ENCODE data around the gene CFAP126. TPM values are rescaled to one million over a fixed set of nuclear protein-coding genes. Genes with fewer than 3 reads are reported as not detected.

The CFAP126 gene
- total and polyA plus RNA-seq, 2 of the 13 experiments (the other 11 are each of a cell fraction or from before 2014, with no cell fraction given) = not detected

DNA sequence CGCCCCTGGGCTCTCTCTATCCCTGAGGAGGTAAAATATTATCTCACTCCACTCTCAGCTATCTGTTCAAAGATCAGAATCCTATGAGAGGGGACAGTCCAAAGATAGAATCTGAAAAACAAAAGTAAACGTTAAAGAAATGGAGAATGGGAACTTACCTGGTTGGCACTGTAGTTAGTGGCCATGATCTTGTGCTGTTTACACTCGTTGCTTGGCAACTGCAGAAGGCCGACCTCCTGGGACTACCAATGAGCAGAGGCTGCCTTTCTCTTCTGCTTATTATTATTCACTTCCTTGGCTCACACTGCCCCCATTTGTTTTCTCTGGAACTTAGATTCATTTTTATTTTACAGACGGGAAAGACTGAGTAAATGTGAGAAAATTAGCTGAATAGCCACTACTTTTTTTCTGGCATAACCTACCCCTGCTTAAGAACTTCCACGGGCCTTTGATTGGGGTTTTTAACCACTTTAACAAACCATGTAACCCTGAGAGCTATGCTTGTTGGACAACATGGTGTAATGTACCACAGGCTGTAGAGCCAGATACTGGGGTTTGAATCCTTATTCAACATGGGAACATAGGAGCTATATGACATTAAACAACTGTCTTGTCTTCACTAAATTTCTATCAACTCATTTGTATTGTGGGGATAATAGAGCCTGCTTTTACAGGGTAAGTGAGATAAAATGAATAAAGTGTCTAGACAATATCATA lies at the start of gene CFAP126 (continued):
- TF ChIP-seq KIAA2018 (CRISPR knock-in tag; IDR thresholded peaks at IDR 0.05; ENCODE audit: borderline replicate concordance) (no peak), RXRB (CRISPR knock-in tag; IDR thresholded peaks at IDR 0.05; ENCODE audit: borderline replicate concordance) (peak; percentile 35; the same call in 1 of the 2 replicates), ZNF235 (CRISPR knock-in tag; IDR thresholded peaks at IDR 0.05; ENCODE audit: borderline replicate concordance) (no peak), ZNF264 (CRISPR knock-in tag; IDR thresholded peaks at IDR 0.05) (peak; percentile 99), GATAD2A (CRISPR knock-in tag; IDR thresholded peaks at IDR 0.05) (peak; percentile 27; the same call in 1 of the 2 replicates), ATAD3A (CRISPR knock-in tag; IDR thresholded peaks at IDR 0.05) (no peak), MBD4 (IDR thresholded peaks at IDR 0.05; ENCODE audit: borderline replicate concordance, low read length) (no peak), ZC3H13 (CRISPR knock-in tag; IDR thresholded peaks at IDR 0.05) (no peak), HOMEZ (CRISPR knock-in tag; IDR thresholded peaks at IDR 0.05; ENCODE audit: low read depth) (peak; percentile 60; the same call in 1 of the 2 replicates)
- TF ChIP-seq, protein P1, sequence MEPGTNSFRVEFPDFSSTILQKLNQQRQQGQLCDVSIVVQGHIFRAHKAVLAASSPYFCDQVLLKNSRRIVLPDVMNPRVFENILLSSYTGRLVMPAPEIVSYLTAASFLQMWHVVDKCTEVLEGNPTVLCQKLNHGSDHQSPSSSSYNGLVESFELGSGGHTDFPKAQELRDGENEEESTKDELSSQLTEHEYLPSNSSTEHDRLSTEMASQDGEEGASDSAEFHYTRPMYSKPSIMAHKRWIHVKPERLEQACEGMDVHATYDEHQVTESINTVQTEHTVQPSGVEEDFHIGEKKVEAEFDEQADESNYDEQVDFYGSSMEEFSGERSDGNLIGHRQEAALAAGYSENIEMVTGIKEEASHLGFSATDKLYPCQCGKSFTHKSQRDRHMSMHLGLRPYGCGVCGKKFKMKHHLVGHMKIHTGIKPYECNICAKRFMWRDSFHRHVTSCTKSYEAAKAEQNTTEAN (CRISPR knock-in tag; conservative IDR thresholded peaks at IDR 0.05) = no peak
- TF ChIP-seq, protein P2, sequence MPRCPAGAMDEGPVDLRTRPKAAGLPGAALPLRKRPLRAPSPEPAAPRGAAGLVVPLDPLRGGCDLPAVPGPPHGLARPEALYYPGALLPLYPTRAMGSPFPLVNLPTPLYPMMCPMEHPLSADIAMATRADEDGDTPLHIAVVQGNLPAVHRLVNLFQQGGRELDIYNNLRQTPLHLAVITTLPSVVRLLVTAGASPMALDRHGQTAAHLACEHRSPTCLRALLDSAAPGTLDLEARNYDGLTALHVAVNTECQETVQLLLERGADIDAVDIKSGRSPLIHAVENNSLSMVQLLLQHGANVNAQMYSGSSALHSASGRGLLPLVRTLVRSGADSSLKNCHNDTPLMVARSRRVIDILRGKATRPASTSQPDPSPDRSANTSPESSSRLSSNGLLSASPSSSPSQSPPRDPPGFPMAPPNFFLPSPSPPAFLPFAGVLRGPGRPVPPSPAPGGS (CRISPR knock-in tag; IDR thresholded peaks at IDR 0.05) = no peak
- TF ChIP-seq, protein P3, sequence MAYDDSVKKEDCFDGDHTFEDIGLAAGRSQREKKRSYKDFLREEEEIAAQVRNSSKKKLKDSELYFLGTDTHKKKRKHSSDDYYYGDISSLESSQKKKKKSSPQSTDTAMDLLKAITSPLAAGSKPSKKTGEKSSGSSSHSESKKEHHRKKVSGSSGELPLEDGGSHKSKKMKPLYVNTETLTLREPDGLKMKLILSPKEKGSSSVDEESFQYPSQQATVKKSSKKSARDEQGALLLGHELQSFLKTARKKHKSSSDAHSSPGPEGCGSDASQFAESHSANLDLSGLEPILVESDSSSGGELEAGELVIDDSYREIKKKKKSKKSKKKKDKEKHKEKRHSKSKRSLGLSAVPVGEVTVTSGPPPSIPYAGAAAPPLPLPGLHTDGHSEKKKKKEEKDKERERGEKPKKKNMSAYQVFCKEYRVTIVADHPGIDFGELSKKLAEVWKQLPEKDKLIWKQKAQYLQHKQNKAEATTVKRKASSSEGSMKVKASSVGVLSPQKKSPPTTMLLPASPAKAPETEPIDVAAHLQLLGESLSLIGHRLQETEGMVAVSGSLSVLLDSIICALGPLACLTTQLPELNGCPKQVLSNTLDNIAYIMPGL (CRISPR knock-in tag; IDR thresholded peaks at IDR 0.05; ENCODE audit: borderline replicate concordance in 1 of 2, low read depth in 1 of 2) = no peak

All from HepG2 (cell line).